GM06990 (cell line): ENCODE measurements around the gene ZMYND10.

Experiments
- DNase-seq: peaks from one replicate; pipeline ENCODE4 v3.0.0-alpha.2; 2011; ENCODE audit not compliant: insufficient read length; ENCODE audit errors: extremely low read depth
- H3K27me3 ChIP-seq: replicated peaks from 2 replicates; pipeline ENCODE4 v1.6.0; 2011; ENCODE audit warnings: low read length; ENCODE audit not compliant: control insufficient read depth, insufficient read depth
- H3K36me3 ChIP-seq: 2 replicates; pipeline ENCODE4 v1.5.1; 2011; ENCODE audit warnings: low read length; ENCODE audit not compliant: control insufficient read depth, insufficient read depth
- H3K4me3 ChIP-seq: replicated peaks from 2 replicates; pipeline ENCODE4 v1.5.1; 2011; ENCODE audit warnings: low read depth, mild to moderate bottlenecking, control low read depth, low read length
- TF ChIP-seq, protein P1 (sequence below): IDR thresholded peaks from 2 replicates; pipeline ENCODE4 v1.5.1; 2011; ENCODE audit warnings: low read length, control low read depth, mild to moderate bottlenecking, inconsistent platforms; ENCODE audit not compliant: insufficient read depth, poor library complexity, severe bottlenecking

ZMYND10 gene

GRCh38 chr3:50322386-50323091 is 23.0 kb downstream of the ZMYND10 start, which contains the start of gene HYAL2:
Gene HYAL2, minus strand, starts transcription at chr3:50322745. Its CDS starts 2,256 bp downstream, at chr3:50320489.
- Histone ChIP-seq H3K36me3 (peaks cover 9% of the 10 kb centered on the region), H3K27me3 (no peaks in the 10 kb centered on the region), H3K4me3 (peak within 1 kb of the TSS; percentile 70)
- no peak for DNase-seq
- TF ChIP-seq, protein P1, sequence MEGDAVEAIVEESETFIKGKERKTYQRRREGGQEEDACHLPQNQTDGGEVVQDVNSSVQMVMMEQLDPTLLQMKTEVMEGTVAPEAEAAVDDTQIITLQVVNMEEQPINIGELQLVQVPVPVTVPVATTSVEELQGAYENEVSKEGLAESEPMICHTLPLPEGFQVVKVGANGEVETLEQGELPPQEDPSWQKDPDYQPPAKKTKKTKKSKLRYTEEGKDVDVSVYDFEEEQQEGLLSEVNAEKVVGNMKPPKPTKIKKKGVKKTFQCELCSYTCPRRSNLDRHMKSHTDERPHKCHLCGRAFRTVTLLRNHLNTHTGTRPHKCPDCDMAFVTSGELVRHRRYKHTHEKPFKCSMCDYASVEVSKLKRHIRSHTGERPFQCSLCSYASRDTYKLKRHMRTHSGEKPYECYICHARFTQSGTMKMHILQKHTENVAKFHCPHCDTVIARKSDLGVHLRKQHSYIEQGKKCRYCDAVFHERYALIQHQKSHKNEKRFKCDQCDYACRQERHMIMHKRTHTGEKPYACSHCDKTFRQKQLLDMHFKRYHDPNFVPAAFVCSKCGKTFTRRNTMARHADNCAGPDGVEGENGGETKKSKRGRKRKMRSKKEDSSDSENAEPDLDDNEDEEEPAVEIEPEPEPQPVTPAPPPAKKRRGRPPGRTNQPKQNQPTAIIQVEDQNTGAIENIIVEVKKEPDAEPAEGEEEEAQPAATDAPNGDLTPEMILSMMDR = no peak

DNA sequence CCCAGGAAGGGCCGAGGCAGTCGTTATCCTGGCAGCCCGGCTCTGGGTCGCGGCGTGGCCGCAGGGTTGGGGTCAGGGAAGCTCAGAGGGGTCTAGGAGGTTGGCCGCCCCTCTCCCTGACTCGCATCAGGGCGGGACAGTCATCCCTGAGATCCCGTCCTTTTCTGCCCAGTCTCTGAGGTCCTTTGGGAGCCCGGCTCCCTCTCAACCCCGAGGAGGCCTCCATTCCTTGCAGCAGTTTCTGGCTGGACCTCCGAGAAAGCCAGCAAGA is 23.5 kb downstream of the ZMYND10 start:
- Histone ChIP-seq H3K36me3 (peaks cover 9% of the 10 kb centered on the region), H3K27me3 (no peaks in the 10 kb centered on the region), H3K4me3 (peak overlapping the region; percentile 70)
- DNase-seq = no peak
- TF ChIP-seq, protein P1 = no peak

DNA sequence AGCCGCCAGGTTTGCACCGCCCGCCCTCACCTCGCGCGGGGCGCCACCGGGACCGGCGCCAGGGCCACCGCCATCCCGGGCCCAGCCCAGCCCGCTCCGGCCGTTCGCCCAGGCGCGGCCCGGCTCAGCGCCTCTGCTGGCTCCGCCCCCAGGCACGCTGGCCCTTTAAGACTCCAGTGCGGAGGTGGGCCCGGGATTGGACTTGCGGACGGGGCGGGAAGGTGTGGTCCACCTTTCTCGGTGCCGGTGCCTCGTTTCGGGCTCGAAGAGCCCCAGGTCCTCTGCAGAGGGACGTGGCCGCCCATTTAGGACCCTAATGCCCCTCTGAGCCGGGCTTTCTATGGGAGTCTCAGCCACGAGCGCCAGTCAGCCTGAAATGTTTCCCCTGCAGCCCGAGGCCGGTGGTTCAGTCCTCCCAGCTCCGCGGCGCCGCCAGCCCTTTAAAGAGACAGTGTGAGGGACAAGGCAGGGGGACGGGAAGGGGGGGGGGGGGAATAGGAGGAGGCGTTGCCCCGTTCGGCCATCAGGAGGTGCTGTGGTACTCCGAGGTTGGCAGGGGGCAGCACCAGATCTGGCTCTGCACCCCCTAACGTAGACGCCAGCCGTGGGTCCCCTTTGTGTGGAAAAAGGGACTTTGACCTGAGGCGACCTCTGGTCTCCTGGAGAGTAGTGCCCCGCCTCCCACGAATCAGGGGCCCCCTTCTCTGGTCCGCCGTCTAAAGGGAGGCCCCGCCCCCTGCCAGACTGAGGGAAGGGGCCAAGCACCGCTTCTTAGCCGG is 24.0 kb downstream of the ZMYND10 start:
- Histone ChIP-seq H3K27me3 (no peaks in the 10 kb centered on the region), H3K4me3 (peak overlapping the region; percentile 70), H3K36me3 (peaks cover 9% of the 10 kb centered on the region)
- TF ChIP-seq, protein P1 = peak; percentile 65
- DNase-seq = peak; percentile 92

DNA sequence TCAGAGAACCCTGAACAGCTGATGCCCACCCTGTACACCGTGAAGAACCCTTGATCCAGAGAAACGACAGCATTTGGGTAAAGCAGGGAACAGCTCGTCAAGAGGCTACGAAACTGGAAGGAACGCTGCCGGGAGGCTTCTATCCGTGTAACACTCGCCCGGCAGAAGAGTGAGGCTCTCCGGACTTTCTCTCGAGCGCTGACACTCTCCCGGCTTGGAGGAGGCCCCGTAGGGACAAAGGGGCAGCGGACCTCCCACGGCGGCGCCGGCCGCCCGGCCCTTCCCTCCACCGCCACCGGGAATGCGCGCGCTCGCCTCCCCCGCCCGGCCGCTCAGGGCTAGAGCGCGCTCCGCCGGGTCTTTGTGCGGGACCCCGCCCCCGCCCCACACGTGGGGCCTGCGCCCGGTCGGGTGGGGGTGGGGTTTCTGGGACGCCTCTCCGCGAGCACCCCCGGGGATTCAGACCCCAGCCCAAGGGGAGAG is 24.6 kb downstream of the ZMYND10 start:
- peaks cover 9% of the 10 kb centered on the region for H3K36me3 ChIP-seq
- TF ChIP-seq, protein P1 = no peak
- H3K4me3 ChIP-seq = peak overlapping the region; percentile 70
- no peaks in the 10 kb centered on the region for H3K27me3 ChIP-seq
- no peak for DNase-seq

- DNase-seq = no peak
- TF ChIP-seq, protein P1 = no peak
- peaks cover 7% of the 10 kb centered on the region for H3K36me3 ChIP-seq
- H3K4me3 ChIP-seq = peak overlapping the region; percentile 70
- no peaks in the 10 kb centered on the region for H3K27me3 ChIP-seq
These were observed 25.5 kb downstream of the ZMYND10 start for GRCh38 chr3:50319894-50320625.
